ENCODE data around the gene NOTCH1.

NOTCH1 gene

DNA sequence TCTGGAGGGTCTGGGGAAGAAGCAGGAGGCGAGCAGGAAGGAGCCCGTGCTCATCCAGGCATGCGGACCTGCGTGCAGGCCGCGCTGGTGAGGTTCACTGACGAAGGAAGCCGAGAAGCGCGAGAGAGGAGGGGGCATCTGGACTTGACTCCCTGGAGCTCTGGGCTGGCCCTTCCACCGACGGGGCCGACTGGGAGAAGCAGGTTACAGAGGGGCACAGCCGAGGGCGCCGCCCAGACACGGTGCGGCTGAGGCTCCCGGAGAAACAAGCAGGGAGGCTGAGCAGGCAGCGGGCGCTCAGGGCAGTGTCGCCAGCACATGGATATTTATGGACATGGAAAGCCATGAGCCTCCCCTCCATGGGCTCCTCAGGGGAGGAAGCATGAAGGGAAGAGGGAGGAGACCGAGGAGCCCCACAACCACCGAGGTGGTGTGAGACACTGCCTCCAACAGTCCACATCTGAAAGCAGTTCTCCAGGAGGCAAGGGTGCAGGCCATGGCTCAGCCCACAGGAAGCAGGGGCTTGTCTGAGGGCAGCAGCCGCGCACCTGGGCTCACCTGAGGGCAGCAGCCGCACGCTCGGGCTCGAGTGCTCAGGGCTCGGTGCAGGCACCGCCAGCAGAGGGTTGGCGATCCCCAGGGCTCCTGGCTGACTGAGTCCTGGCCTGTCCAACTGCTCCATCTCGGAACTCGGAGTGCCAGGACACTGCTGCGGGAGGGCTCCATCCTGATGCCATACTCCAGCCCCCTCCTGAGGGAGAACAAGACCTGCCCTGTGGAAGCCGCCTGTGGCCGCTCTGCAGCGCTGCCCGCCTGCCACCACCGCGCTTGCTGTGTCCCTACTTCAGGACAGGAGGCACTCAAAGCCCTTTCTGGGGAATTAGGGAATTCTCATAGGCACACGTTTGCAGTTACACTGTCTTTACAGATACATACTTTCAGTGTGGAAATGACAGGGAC lies 90.5 kb downstream of the NOTCH1 start:
- DNase-seq = no peak

DNA sequence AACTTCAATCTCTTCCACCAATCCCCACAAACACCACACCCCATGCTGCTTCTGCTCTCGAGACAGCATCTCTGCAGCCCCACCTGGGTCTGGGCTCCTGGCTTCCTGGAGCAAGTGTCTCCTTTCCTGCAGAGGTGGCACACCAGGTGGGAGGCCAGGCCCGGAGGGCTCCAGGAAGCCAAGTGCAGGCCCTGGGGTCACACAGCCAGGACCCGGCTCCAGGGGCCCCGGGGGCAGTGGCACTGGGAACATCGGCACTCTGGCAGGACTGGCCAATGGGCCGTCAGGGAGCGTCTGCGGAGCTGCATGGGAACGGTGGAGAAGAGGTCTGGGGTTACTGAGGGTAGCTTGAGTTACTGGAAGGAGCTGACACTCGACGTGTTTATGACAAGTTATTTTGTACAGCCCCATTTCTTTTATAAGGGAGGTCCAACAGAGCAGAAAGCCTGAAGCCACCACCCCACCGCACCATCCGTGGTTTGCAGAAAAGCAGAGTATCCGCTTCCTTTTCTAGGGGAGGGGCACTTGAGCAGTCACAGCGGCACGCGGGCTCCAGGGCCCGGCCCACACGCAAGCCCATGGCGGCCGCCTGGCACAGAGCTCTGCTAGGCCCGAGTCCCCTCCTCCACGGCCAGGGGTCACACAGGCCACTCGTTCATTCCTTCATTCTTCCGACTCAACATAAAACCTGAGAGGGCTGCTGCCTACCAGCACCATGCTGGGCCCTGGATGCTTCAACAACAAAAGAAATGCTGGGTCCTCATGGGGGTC lies 91.6 kb downstream of the NOTCH1 start:
- DNase-seq = no peak

DNA sequence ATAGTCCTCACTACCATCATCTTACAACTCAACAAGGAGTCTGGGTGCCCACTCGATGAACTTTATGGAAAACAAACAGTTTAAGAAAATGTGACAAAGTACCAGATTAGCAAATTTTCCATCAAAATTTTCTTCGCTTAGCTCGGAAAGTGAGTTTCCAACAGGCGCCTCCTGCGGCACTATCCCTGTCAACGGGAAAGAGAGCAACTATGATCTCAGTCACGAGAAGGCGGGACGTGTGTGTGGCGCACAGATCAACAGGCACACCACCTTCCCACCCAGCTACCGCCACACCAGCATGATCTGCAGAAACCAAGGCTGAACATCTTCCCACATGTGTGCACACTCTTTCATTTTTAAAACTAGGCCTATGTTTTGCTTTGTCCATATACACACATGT lies 92.5 kb downstream of the NOTCH1 start:
- no peak for DNase-seq

DNA sequence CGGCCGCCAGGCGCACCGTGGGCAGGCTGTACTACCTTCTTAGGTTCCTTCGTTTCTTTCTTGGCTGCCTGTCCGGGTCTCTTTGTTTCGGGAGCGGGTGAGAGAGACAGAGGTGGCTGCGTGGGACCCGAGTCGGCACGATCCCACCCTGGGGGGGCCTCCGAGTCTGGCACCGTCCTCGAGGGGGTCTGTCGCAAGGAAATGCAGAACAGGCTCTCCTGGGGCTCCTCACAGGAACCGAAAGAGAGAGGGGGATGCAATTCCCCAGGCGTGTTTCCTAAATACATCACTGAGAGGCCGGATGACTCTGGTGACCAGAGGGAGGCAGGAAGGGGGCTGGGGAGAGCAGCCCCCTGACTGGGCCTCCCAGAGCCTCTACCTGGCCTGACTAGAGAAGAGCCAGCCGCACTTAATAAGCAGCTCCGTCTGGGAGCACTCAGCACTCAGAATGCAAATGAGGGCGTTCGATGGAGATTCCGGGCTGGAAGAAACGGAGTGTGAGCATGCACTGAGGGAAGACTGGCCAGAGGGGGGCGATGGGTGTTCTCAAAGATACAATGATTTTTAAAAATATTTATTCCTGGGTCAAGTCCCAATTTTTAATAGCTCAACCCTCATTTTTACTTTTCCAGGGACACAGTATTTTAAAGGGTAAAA lies 94.5 kb downstream of the NOTCH1 start:
- no peak for DNase-seq

DNA sequence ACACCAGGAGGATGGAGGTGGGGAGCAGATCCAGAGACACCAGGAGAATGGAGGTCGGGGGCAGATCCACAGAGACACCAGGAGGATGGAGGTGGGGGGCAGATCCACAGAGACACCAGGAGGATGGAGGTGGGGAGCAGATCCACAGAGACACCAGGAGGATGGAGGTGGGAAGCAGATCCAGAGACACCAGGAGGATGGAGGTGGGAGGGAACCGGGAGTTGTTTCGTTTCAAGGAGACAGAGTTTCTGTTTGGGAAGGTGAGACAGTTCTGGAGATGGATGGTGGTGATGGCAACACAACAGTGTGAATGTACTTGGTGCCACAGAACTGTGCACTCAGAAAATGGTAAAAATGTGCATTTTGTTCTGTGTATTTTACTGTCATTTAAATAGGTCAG lies 97.2 kb downstream of the NOTCH1 start:
- DNase-seq = no peak

DNA sequence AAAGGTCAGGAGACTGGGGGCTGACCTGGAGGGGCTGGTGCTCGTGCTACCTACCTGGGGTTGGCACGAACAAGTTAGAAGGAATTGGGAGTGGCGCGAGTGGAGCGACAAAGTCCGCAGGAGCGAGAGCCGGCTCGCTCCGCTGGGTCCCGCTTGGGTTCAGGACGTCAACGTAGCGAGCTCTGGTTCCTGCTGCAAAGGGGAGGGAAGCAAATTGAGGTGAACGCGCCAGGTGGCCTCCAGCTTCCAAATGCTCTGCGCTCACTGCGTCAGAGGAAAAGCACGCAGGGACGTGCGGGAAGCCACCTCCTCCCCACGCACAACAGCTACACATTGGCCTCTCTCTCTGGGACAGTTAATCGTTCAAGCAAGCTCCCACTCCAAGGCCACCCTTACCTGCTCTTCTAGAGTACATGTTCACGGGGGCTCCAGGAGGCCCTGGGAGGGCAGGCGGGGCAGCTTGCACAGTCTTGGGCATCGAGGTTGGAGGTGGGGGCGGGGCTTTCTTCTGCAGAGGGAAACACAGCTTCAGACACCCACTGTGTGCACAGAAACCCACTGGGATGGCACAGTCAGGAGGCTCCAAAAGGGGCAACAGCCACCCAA lies 98.6 kb downstream of the NOTCH1 start:
- DNase-seq = no peak

DNA sequence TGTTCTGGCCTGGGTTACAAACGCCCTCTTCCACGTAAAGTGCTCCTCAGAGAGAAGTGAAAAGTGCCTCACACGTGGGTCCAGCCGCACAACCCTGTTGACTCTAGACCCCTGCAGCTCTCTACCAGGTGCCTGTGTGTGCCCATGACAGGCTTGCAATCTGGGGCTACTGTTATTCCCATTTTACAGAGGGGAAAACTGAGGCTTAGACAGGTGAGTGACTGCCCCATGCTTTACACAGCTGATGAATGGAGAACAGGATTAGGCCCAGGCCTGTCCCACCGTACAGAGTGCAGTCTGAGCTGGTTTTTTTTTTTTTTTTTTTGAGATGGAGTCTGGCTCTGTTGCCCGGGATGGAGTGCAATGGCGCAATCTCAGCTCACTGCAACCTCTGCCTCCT lies 100.0 kb downstream of the NOTCH1 start:
- no peak for DNase-seq
